A673 (cell line): Measurements from ENCODE around the gene TMEM184B.

Experiments used
- EZH2 ChIP-seq: fragments of 200-600 bp; sonication (generic); IDR thresholded peaks from 2 replicates; pipeline ENCODE4 v1.6.1; 2017; ENCODE audit warnings: borderline replicate concordance, low read depth, mild to moderate bottlenecking, mixed read lengths, antibody characterized with exemption, low read length; ENCODE audit not compliant: poor library complexity, severe bottlenecking
- TF ChIP-seq, protein P1 (sequence below): fragments of 300-800, 200-600 bp; sonication (generic); conservative IDR thresholded peaks from 2 replicates; pipeline ENCODE4 v1.5.1; 2017; ENCODE audit warnings: low read depth, mild to moderate bottlenecking, antibody characterized with exemption, low read length, moderate library complexity, mixed read lengths

DNA sequence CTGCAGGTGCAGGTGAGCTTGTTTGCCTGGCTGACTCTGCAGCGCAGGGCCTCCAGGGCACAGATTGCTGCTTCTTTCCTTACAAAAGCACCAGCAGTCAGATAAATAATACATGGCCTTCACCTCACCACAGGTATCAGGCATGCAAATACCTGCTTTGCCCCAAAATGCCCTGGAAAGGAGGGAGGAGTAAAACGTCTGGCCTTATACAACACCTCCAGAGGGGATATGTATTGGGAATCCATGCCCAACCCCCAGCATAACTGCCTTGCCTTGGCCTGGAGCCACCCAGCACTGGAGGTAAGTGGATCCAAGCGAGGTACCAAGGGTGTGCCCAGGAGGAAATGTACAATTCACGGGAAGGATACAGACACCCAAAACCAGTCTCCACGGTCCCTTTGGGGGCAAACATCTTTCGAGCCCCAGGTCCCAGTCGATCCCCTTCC is 860 bp downstream of the TMEM184B start:
- TF ChIP-seq EZH2: no peak
- TF ChIP-seq, protein P1, sequence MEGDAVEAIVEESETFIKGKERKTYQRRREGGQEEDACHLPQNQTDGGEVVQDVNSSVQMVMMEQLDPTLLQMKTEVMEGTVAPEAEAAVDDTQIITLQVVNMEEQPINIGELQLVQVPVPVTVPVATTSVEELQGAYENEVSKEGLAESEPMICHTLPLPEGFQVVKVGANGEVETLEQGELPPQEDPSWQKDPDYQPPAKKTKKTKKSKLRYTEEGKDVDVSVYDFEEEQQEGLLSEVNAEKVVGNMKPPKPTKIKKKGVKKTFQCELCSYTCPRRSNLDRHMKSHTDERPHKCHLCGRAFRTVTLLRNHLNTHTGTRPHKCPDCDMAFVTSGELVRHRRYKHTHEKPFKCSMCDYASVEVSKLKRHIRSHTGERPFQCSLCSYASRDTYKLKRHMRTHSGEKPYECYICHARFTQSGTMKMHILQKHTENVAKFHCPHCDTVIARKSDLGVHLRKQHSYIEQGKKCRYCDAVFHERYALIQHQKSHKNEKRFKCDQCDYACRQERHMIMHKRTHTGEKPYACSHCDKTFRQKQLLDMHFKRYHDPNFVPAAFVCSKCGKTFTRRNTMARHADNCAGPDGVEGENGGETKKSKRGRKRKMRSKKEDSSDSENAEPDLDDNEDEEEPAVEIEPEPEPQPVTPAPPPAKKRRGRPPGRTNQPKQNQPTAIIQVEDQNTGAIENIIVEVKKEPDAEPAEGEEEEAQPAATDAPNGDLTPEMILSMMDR: no peak
